Muscle layer of colon (tissue), 2 donors: Measurements from ENCODE around the gene SLC6A8.
A peak's percentile ranks its signal among the peaks of the same experiment; 100 is the strongest.
"Not testable (repeated sequence)": the region's sequence is repeated elsewhere in the genome, so short reads cannot be mapped to it uniquely, and the experiment has no call there.

Experiments
- H3K27ac ChIP-seq: one replicate; pipeline ENCODE4 v1.7.0; 2013; ENCODE audit warnings: low read depth, mild to moderate bottlenecking, low read length, moderate library complexity
- H3K27me3 ChIP-seq, 2 donors: one replicate each; pipeline ENCODE4 v1.7.0; 2013; ENCODE audit warnings: low read length in 2 of 2, mild to moderate bottlenecking in 2 of 2; ENCODE audit not compliant: insufficient read depth in 2 of 2, control insufficient read depth in 1 of 2
- H3K36me3 ChIP-seq: one replicate; pipeline ENCODE4 v1.7.0; 2013; ENCODE audit warnings: mild to moderate bottlenecking, low read length; ENCODE audit not compliant: insufficient read depth
- H3K4me1 ChIP-seq: one replicate; pipeline ENCODE4 v1.7.0; 2013; ENCODE audit warnings: mild to moderate bottlenecking, low read length; ENCODE audit not compliant: insufficient read depth
- H3K4me3 ChIP-seq, 2 donors: one replicate each; pipeline ENCODE4 v1.7.0; 2013; ENCODE audit warnings: low read length in 2 of 2, low read depth in 1 of 2, mild to moderate bottlenecking in 1 of 2, moderate library complexity in 1 of 2
- H3K9ac ChIP-seq: one replicate; pipeline ENCODE4 v1.7.0; 2013; ENCODE audit warnings: low read length
- H3K9me3 ChIP-seq: one replicate; pipeline ENCODE4 v1.7.0; 2013; ENCODE audit warnings: mild to moderate bottlenecking, low read length
- donor health status: abdominal sarcoma.
- donor health status: Adenocarcinoma of cecum.

SLC6A8 gene

DNA sequence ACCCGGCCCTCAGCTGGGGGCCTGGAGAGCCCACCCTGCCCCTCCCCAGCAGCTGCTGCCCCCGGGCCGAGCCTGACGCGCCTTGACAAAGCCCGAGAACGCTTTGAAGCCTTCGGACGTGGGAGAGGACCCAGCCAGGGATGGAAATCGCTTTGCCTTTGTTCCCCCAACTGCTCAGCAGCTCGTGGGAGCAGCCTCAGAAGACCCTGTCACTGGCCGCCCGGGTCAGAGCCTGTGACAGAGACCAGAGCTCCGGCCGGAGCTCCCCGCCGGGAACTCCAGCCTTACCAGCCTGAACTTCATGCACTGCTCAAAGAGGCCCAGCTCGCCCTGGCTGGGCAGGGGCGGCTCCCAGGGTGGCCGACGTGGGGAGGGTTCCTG is 2.6 kb upstream of the SLC6A8 start:
- H3K4me3 ChIP-seq: no peak overlapping the region
- H3K27me3 ChIP-seq: peaks cover 0 to 18% of the 10 kb centered on the region in 2 donors
- H3K9ac ChIP-seq: no peak overlapping the region
- H3K4me1 ChIP-seq: peaks cover 7% of the 10 kb centered on the region
- no peaks in the 10 kb centered on the region for H3K9me3 ChIP-seq
- no peak overlapping the region for H3K27ac ChIP-seq
- no peaks in the 10 kb centered on the region for H3K36me3 ChIP-seq

DNA sequence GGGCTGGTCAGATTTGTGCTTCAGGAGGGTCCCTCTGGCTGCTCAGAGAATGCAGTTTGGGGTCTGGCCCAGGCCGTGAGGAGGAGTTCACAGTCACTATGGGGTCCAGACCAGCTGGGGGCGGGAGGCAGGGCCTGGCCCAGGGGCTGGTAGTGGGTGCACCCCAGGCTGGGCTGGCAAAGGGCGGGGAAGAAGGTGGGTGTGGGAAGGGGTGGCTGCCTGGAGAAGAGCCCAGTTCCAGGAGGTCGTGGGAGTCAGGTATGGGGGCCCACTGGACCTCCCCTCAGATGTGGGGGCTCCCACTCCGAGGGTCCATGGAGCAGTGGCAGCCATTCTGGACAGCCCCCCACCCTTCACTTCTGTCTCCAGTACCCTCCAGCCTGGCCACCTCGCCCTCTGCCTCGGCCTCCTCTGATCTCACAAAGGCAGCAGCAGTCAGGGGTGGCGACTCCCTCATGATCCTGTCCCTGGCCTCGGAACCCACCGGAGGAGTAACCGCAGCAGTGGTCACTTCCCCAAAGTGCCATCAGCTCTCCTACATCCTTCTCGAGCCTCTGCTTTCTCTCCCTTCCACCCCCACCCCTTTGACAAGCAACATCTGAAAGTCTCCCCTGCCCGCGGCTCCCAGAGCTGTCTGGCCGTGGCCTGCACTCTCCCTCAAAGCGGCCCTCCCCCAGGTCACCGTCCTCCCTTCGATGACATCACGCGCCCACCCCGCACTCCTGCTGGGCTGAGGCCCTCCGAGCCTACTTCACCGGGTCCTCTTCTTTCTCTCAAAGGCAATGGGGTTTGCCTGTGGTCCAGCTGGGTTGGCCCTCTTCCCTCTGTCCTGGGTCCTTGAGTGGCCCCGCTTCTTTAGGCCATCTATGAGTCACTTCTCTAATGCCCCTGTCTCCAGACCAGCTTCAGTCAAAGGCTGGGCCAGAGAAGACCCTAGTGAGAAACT is 1.7 kb upstream of the SLC6A8 start:
- Histone ChIP-seq H3K9ac (no peak overlapping the region), H3K9me3 (no peaks in the 10 kb centered on the region), H3K27ac (no peak overlapping the region), H3K36me3 (no peaks in the 10 kb centered on the region), H3K4me1 (peaks cover 10% of the 10 kb centered on the region), H3K27me3 (peaks cover 0 to 18% of the 10 kb centered on the region in 2 donors), H3K4me3 (no peak overlapping the region)

DNA sequence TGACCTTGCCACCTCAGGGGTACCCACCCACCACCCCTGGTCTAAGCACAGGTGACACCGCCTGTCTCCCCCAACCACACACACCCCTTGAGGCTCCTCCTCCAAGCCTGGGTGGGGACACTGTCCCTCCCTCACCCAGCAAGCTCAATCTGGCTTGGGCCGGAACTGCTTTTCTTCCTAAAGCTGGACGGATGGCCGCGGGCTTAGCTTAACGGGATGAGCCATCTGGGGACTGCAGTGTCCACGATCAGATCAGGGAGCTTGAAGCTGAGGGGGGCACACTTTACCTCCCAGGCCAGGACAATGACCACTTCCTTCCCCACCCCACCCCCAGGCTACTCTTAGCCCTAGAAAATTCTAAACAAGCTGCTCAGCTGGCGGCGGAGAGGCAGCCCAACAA is 1.0 kb upstream of the SLC6A8 start:
- peaks cover 0 to 18% of the 10 kb centered on the region in 2 donors for H3K27me3 ChIP-seq
- no peaks in the 10 kb centered on the region for H3K36me3 ChIP-seq
- peaks cover 10% of the 10 kb centered on the region for H3K4me1 ChIP-seq
- H3K9me3 ChIP-seq: no peaks in the 10 kb centered on the region
- H3K4me3 ChIP-seq: no peak overlapping the region
- H3K9ac ChIP-seq: no peak overlapping the region
- H3K27ac ChIP-seq: no peak overlapping the region

DNA sequence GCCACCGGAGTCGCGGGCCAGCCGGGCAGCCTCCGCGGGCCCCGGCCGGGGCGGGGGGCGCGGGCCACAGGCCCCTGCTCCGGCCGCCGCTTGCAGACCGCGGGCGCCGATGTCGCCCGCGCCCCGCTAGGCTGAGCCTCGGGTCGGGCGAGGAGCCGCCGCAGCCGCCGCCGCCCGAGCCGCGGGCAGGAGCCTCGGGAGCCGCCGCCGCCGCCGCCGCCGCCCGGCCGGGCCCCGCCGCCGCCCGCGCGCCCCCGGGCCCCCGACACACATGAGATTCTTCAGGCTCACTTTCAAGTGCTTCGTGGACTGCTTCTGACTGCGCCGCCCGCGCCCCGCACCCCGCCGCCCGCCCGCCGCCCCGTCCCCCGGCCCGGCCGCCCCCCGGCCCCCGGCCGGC is 345 bp downstream of the SLC6A8 start:
- Histone ChIP-seq H3K4me1 (peaks cover 10% of the 10 kb centered on the region), H3K27me3 (peaks cover 0 to 18% of the 10 kb centered on the region in 2 donors), H3K4me3 (no peak overlapping the region), H3K9ac (no peak overlapping the region), H3K36me3 (no peaks in the 10 kb centered on the region), H3K27ac (no peak overlapping the region), H3K9me3 (no peaks in the 10 kb centered on the region)

DNA sequence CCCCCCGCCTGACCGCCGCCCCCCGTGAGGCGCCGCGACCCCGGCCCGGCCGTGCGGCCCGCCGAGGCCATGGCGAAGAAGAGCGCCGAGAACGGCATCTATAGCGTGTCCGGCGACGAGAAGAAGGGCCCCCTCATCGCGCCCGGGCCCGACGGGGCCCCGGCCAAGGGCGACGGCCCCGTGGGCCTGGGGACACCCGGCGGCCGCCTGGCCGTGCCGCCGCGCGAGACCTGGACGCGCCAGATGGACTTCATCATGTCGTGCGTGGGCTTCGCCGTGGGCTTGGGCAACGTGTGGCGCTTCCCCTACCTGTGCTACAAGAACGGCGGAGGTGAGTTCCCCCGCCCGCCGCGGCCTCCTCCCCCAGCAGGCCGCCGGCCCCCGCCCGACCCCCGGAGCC is 780 bp downstream of the SLC6A8 start:
- H3K36me3 ChIP-seq: no peaks in the 10 kb centered on the region
- H3K27me3 ChIP-seq: peaks cover 0 to 18% of the 10 kb centered on the region in 2 donors
- no peaks in the 10 kb centered on the region for H3K9me3 ChIP-seq
- no peak overlapping the region for H3K4me3 ChIP-seq
- H3K4me1 ChIP-seq: peaks cover 10% of the 10 kb centered on the region
- no peak overlapping the region for H3K9ac ChIP-seq
- no peak overlapping the region for H3K27ac ChIP-seq

DNA sequence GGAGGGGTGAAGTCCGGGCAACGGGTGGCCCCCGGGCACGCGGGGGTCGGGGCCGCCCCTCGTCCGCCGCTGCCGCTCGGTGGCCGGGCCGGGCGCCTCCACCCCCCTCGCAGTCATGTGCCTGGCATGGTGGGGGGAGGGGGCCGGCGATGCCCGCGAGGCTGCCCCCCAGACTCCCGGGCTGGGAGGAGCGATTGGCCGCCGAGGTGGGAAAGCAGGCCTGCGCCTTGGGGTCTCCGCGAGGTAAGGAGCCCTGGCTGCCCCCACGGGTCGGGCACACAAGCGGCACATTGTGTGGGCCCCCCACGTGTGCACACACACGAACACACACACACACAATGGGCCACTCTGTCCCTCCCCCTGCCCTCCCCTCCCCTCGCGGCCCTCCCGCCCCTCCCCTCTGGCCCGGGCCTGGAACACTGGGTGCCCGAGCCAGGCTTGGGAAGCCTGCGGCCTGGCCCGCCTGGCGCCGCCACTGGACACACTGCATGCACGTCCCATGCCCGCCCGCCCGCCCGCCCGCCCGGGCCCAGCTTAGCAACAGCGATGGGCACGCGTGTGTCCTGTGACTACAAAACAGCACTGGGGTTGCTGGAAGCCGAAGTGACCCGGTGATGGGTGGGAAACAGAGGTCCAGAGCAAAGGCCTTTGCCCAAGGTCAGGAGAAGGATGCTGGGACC is 1.3 kb downstream of the SLC6A8 start:
- H3K4me1 ChIP-seq: peaks cover 10% of the 10 kb centered on the region
- no peaks in the 10 kb centered on the region for H3K9me3 ChIP-seq
- H3K9ac ChIP-seq: no peak overlapping the region
- no peak overlapping the region for H3K27ac ChIP-seq
- no peak overlapping the region for H3K4me3 ChIP-seq
- H3K27me3 ChIP-seq: peaks cover 0 to 18% of the 10 kb centered on the region in 2 donors
- no peaks in the 10 kb centered on the region for H3K36me3 ChIP-seq

DNA sequence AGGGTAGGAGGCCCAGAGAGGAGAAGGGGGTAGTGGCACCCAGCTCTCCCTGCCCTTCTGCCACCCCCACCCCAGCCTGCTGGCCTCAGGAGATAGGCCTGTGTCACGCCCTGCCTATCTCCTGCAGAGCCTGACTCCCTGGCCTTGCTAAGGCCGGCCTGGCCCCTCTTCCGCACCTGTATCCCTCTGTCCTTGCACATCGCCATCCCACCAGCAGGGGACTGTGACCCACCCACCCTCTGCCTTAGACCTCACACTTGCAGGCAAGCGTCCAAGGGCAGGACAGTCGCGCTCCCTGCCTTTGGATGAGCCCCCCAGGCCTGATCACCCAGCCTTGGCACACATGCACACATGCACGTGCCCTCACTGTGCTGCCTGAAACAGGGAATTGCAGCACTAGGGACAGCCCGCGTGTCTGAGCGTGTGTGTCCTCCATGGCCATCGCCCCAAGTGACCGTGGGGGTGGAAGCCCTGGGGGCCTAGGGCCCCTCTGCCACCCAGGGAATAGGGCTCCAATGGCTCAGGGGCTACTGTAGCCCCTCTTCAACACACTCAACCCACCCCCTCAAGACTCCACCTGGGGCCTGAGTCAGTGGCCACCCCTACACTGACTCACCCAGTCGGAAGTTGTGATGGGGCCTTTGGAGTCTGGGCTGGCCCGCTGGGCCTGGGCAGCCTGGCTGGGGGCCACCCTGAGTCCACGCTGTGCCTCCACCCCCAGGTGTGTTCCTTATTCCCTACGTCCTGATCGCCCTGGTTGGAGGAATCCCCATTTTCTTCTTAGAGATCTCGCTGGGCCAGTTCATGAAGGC is 2.1 kb downstream of the SLC6A8 start:
- peak overlapping the region; percentile 75 for H3K27ac ChIP-seq
- H3K9ac ChIP-seq: no peak overlapping the region

DNA sequence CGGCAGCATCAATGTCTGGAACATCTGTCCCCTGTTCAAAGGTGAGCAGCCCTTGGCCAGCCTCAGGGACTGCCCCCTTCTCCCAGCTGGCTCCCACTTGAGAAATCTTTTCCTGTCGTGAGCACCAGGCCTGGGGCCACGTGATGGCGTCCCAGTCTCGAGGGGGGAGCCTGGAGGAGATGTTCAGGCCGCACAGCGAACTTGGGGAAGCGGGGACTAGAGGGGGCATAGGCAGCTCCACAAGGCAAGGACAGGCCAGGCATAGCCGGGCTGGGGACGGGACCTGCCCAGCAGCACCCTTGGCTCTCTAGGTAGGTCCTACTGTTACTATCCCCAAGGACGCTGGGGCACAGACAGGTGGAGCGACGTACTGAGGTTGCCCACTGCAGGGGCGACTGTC is 2.7 kb downstream of the SLC6A8 start:
- no peaks in the 10 kb centered on the region for H3K36me3 ChIP-seq
- H3K27ac ChIP-seq: peak overlapping the region; percentile 75
- no peak overlapping the region for H3K4me3 ChIP-seq
- H3K4me1 ChIP-seq: peaks cover 10% of the 10 kb centered on the region
- H3K9ac ChIP-seq: no peak overlapping the region
- no peaks in the 10 kb centered on the region for H3K9me3 ChIP-seq
- H3K27me3 ChIP-seq: peaks cover 0 to 11% of the 10 kb centered on the region in 2 donors

More for the DNA sequence above, 2.1 kb downstream of the SLC6A8 start:
- Histone ChIP-seq H3K9me3 (no peaks in the 10 kb centered on the region), H3K27me3 (peaks cover 0 to 17% of the 10 kb centered on the region in 2 donors), H3K4me1 (peaks cover 10% of the 10 kb centered on the region), H3K36me3 (no peaks in the 10 kb centered on the region), H3K4me3 (peak overlapping the region; percentile 32 to 43)

DNA sequence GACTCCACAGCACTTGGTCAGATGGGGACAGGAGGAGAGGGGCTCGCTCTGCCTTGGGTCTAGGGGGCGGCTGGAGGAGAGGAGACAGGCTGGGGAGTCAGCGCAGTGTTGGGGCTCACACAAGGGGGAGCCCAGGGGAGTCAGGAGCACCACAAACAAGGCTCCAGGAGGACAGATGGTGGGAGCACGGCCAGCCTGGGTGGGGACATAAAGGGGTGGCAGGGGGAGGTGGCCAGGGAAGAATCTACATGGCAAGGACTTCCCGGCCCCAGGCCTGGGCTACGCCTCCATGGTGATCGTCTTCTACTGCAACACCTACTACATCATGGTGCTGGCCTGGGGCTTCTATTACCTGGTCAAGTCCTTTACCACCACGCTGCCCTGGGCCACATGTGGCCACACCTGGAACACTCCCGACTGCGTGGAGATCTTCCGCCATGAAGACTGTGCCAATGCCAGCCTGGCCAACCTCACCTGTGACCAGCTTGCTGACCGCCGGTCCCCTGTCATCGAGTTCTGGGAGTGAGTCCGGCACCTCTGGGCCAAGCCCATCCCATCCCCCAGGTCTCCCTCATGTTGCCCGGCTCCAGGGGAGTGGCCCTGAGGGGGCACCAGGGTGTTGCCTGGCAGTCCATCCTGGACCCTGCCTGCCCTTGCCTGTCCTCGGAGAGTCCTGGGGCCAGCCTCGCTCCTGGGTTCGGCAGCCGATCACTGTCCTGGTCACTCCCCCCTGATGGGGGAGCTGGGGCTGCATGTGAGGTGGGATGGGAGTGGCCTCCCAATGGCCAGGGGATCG is 3.5 kb downstream of the SLC6A8 start:
- H3K9ac ChIP-seq, H3K27me3 ChIP-seq, H3K36me3 ChIP-seq, H3K27ac ChIP-seq, H3K4me1 ChIP-seq, H3K9me3 ChIP-seq, H3K4me3 ChIP-seq: not testable (repeated sequence)

DNA sequence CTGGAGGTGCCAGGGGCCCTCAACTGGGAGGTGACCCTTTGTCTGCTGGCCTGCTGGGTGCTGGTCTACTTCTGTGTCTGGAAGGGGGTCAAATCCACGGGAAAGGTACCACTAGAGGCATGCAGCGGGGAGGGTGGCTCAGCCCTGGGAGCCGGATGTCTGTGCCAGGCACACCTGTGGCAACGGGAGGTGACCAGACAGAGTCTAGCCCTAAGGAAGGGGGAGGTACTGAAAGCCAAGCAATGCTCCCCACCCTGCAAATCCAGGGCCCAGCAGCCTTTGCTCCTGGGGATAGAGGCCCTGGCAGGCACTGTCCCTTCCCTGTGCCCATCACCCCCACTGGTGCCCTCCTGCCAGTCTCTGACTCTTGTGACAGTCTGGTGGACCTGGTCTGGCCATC is 4.3 kb downstream of the SLC6A8 start:
- no peaks in the 10 kb centered on the region for H3K36me3 ChIP-seq
- no peaks in the 10 kb centered on the region for H3K9me3 ChIP-seq
- peaks cover 10% of the 10 kb centered on the region for H3K4me1 ChIP-seq
- H3K4me3 ChIP-seq: no peak overlapping the region
- no peak overlapping the region for H3K27ac ChIP-seq
- H3K27me3 ChIP-seq: peaks cover 0 to 8% of the 10 kb centered on the region in 2 donors
- no peak overlapping the region for H3K9ac ChIP-seq
